Activated CD8-positive, alpha-beta T cell treated with anti-CD3 and anti-CD28 coated beads, Interleukin-2, amount 10 ng/mL, durations not matched to agents 7 days and 5 days (primary cell): ENCODE results near the gene ELL. TPM values are rescaled to one million over a fixed set of nuclear protein-coding genes. Genes with fewer than 3 reads are reported as not detected.

Experiments
- ATAC-seq: fragments of 150-1000 bp; cut with Tn5 transposase; one replicate; pipeline ENCODE4 v1.10.0; 2021; ENCODE audit warnings: moderate library complexity
- CTCF ChIA-PET: fragments of 350-600 bp; sonication (Branson Sonifier 250); formaldehyde crosslinking; loops from one replicate; lab custom pipeline; 2021; ENCODE audit warnings: antibody characterized with exemption; lab: Charles Lee
- POLR2A ChIA-PET: fragments of 350-600 bp; sonication (Branson Sonifier 250); formaldehyde crosslinking; loops from one replicate; lab custom pipeline; 2021; ENCODE audit warnings: antibody characterized with exemption; lab: Charles Lee
- DNase-seq: peaks from one replicate; pipeline ENCODE4 v3.0.0-alpha.2; 2020
- H3K27ac Mint-ChIP-seq: one replicate; pipeline ENCODE4 v1.8.0; 2021; ENCODE audit warnings: mild to moderate bottlenecking, mixed read lengths
- H3K27me3 Mint-ChIP-seq: one replicate; pipeline ENCODE4 v1.8.0; 2021; ENCODE audit warnings: low read depth, mixed read lengths
- H3K36me3 Mint-ChIP-seq: one replicate; pipeline ENCODE4 v1.8.0; 2021; ENCODE audit warnings: low read depth, mixed read lengths
- H3K4me1 Mint-ChIP-seq: one replicate; pipeline ENCODE4 v1.8.0; 2021; ENCODE audit warnings: low read depth, mixed read lengths
- H3K4me3 Mint-ChIP-seq: one replicate; pipeline ENCODE4 v1.8.0; 2021; ENCODE audit warnings: mild to moderate bottlenecking, mixed read lengths
- H3K9me3 Mint-ChIP-seq: one replicate; pipeline ENCODE4 v1.8.0; 2022; ENCODE audit warnings: mixed read lengths; ENCODE audit not compliant: insufficient read depth
- total RNA-seq, 2 experiments: library from RNA; stranded (reverse); gene quantifications; one replicate each; pipeline ENCODE4 v1.2.3, GENCODE V29; 2021

The ELL gene
- total RNA-seq, 2 experiments from 2014 or later = 20.8 to 22.3 TPM

GRCh38 chr19:18466354-18466753, 55.5 kb downstream of the ELL start:
- H3K4me3 Mint-ChIP-seq = no peak overlapping the region
- H3K27ac Mint-ChIP-seq = no peak overlapping the region
- peaks cover 22% of the 10 kb centered on the region for H3K36me3 Mint-ChIP-seq
- no peak for ATAC-seq
- CTCF ChIA-PET = interaction anchor here (0.6 to 1.6 kb wide), 5 partner anchors 8 to 123 kb away, joined by 3 to 5 read pairs (median 3); no protein-coding TSS in a partner anchor
- H3K9me3 Mint-ChIP-seq = no peaks in the 10 kb centered on the region
- POLR2A ChIA-PET = no interaction called here
- H3K4me1 Mint-ChIP-seq = peaks cover 37% of the 10 kb centered on the region
- no peak for DNase-seq
- no peaks in the 10 kb centered on the region for H3K27me3 Mint-ChIP-seq

GRCh38 chr19:18465964-18466339, 55.9 kb downstream of the ELL start:
- CTCF ChIA-PET = interaction anchor here (0.6 to 1.8 kb wide), 5 partner anchors 7 to 124 kb away, joined by 3 to 6 read pairs (median 4); no protein-coding TSS in a partner anchor
- Mint-ChIP-seq H3K4me1 (peaks cover 37% of the 10 kb centered on the region), H3K36me3 (peaks cover 23% of the 10 kb centered on the region), H3K27ac (no peak overlapping the region), H3K27me3 (no peaks in the 10 kb centered on the region), H3K9me3 (no peaks in the 10 kb centered on the region), H3K4me3 (no peak overlapping the region)
- POLR2A ChIA-PET = no interaction called here
- ATAC-seq = no peak
- no peak for DNase-seq

DNA sequence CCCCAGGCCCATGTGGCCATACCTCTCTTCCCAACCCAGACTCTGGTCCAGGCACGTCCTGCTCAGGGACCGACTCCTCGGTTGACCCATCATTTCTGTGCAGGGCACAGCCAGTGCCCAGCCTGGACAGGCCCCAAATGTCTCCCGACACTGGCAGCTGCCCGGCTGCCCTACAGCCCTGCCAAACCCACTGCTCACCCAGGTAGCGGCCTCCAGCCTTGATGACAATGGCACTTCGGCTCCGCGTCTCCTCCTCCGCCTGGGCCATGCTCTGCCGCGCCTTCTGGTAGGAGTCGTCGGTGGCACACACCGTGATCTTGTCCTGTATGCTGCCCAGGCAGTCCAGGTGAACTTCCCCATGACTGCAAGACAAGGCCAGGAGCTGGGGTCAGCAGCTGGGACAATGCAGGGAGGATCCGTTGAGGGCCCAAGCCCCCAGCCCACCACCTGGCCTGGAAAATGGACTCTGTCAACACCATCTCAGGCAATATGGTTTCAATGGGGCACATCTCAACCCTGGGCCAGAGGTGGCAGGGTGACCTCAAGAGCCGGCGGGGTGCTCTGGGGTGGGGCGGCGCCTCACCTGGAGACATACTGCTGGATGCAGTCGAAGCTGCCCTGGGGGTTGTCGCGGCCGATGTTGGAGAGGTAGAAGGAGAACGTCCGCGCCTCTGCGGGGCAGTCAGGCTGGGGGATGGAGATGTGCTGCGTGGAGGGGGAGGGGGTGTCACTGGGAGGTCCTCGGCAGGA, 56.5 kb downstream of the ELL start:
- ChIA-PET POLR2A (no interaction called here), CTCF (interaction anchor here (1.8 kb wide), 1 partner anchor 14 kb away, joined by 6 read pairs; no protein-coding TSS in a partner anchor)
- Mint-ChIP-seq H3K27ac (peak overlapping the region; percentile 75), H3K36me3 (peaks cover 25% of the 10 kb centered on the region), H3K9me3 (no peaks in the 10 kb centered on the region), H3K4me3 (no peak overlapping the region), H3K27me3 (no peaks in the 10 kb centered on the region), H3K4me1 (peaks cover 33% of the 10 kb centered on the region)
- ATAC-seq = no peak
- DNase-seq = no peak

DNA sequence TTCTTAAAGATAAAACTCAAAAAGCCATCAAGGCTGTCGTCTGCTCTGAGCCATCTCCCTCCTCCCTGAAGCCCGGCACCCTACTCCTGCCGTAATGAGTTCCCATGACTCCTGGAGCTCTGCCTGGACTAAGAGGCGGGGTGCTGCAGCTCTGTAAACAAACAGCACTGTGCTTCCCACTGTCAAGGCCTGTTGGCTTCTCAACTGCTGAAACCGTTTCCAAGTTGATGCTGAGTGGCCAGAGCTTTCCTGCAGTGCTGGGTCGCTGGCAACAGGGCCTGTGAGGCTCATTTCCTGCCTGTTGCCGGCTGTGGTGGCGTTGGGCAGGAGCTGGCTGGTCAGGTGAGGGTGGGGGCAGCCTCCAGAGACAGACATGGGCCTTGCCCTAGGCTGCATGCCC, 57.2 kb downstream of the ELL start:
- Mint-ChIP-seq H3K4me1 (peaks cover 27% of the 10 kb centered on the region), H3K27me3 (no peaks in the 10 kb centered on the region), H3K36me3 (peaks cover 21% of the 10 kb centered on the region), H3K9me3 (no peaks in the 10 kb centered on the region), H3K27ac (peak overlapping the region; percentile 75), H3K4me3 (no peak overlapping the region)
- no peak for ATAC-seq
- CTCF ChIA-PET = interaction anchor here (1.8 kb wide), 1 partner anchor 14 kb away, joined by 6 read pairs; no protein-coding TSS in a partner anchor
- POLR2A ChIA-PET = no interaction called here
- DNase-seq = no peak

DNA sequence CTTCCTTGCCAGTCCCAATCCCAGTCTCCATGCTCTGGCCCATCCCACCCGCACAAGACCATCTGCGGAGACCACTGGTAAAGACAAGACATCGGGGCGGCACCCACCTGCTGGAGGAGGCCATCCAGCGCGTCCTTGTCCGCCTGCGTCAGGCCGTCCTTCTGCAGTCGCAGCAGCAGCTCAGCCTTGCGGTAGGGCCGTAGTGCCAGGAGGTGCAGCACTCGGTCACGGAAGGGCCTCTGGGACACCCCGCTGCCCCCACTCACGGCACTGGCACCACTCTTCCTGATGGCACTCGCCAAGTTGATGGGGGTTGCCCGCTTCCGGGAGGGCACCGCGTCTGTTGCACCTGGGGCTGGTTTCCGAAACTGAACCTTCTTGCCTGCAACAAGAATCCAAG, 60.4 kb downstream of the ELL start:
- no peak for ATAC-seq
- POLR2A ChIA-PET = no interaction called here

DNA sequence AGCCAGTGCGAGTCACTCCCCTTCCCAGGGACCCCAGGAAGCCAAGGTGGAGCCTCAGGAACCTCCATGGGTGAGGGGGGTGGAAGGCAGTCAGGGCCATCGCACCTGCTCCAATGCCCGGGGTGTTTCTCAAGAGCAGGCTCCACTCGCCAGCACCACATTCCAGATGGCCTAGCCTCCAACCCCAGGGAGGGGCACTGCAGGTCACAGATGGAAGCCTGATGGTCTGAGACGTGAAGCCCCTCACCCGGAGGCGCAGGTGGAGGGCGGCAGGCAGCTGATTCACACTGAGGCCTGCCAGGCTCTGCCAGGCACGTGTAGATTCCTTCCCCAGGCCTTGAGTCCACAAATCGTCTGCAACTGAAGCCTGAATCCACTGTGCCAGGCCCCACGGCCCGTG, 61.0 kb downstream of the ELL start:
- ATAC-seq = no peak
- no peak for DNase-seq
- Mint-ChIP-seq H3K27ac (no peak overlapping the region), H3K4me1 (peaks cover 20% of the 10 kb centered on the region), H3K4me3 (no peak overlapping the region), H3K9me3 (no peaks in the 10 kb centered on the region), H3K27me3 (no peaks in the 10 kb centered on the region), H3K36me3 (peaks cover 24% of the 10 kb centered on the region)
- ChIA-PET POLR2A (no interaction called here), CTCF (interaction anchor here (0.9 to 2.0 kb wide), 10 partner anchors 10 to 386 kb away, joined by 3 to 17 read pairs (median 5); partner anchors contain the start of gene SSBP4)

More for the DNA sequence above, 60.4 kb downstream of the ELL start:
- Mint-ChIP-seq H3K4me1 (peaks cover 20% of the 10 kb centered on the region), H3K27ac (no peak overlapping the region), H3K36me3 (peaks cover 24% of the 10 kb centered on the region), H3K4me3 (no peak overlapping the region), H3K27me3 (no peaks in the 10 kb centered on the region), H3K9me3 (no peaks in the 10 kb centered on the region)
- CTCF ChIA-PET = interaction anchor here (0.7 to 2.0 kb wide), 20 partner anchors 8 to 386 kb away, joined by 3 to 17 read pairs (median 4); partner anchors contain the start of genes ELL and SSBP4
- no peak for DNase-seq

DNA sequence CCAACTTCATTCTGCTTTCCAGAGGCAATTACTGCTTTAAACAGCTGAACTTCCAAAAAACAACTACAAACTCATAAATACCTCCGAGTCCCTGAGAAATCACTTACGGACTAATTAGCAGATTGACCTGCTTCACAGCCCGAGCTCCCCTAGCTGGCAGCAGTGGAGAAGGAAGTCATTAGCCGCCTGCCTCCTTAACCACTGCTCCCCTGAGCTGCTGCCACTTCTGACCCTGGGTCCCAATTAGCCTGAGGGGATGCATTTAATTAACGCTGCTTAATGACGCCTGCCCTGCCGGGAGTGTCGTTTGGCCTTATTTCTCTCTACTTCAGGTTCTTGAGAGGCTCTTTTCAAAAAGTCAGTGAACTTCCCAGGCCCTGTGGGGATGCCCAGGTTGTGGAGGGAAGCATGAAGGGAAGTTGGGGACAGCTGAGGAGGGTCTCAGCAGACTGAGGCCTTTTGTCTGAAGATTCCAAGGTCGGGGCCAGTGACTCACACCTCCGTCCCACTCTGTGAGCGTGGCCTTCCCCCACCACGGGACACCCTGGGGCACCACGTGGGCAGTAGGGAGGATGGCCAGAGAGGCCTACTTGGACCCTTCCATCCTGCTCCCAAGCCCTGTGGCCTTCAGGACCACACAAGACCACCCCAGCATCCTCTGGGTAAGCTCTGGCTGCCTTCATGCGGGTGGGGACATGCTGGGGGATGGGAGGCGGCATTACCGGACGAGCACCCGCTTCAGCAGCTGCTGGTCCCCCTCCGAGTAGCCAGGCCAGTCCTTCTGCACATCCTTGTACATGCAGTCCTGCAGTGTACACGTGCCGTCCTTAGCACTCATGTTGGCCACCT, 64.2 kb downstream of the ELL start:
- ATAC-seq (no peak), DNase-seq (no peak)
- H3K36me3 Mint-ChIP-seq = peaks cover 17% of the 10 kb centered on the region
- ChIA-PET POLR2A (interaction anchor here (1.0 kb wide), 1 partner anchor 15 kb away, joined by 3 read pairs; no protein-coding TSS in a partner anchor), CTCF (interaction anchor here (1.0 to 3.2 kb wide), 3 partner anchors 9 to 114 kb away, joined by 4 to 9 read pairs (median 5); partner anchors contain the start of gene UBA52)
- no peak overlapping the region for H3K4me3 Mint-ChIP-seq
- no peak overlapping the region for H3K27ac Mint-ChIP-seq
- no peaks in the 10 kb centered on the region for H3K27me3 Mint-ChIP-seq
- H3K9me3 Mint-ChIP-seq = no peaks in the 10 kb centered on the region
- H3K4me1 Mint-ChIP-seq = peaks cover 5% of the 10 kb centered on the region

DNA sequence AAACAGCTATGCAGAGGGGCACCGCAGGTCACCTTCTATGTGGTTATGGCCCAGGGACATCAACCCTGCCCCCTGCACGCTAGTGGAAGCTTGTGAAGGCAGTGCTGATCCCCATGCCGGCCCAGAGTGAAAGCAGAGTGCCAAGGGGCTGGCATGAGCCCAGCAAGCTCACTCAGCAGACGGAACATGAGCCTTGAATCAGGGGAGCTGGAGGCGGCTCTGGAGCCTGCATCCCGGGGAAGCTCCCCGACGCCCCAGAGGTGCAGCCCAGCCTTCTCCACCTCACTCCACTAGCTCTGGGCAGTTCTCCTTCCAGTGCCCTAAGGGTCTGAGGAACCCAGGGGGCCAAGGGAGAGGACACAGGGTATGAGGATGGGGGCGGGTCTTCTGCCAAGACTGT, 64.9 kb downstream of the ELL start:
- DNase-seq (no peak), ATAC-seq (no peak)
- Mint-ChIP-seq H3K9me3 (no peaks in the 10 kb centered on the region), H3K4me1 (peaks cover 3% of the 10 kb centered on the region), H3K27me3 (no peaks in the 10 kb centered on the region), H3K4me3 (no peak overlapping the region), H3K27ac (no peak overlapping the region), H3K36me3 (peaks cover 18% of the 10 kb centered on the region)
- CTCF ChIA-PET = interaction anchor here (1.6 to 3.2 kb wide), 2 partner anchors 12 to 114 kb away, joined by 4 to 9 read pairs; partner anchors contain the start of gene UBA52
- POLR2A ChIA-PET = interaction anchor here (1.0 kb wide), 1 partner anchor 14 kb away, joined by 3 read pairs; no protein-coding TSS in a partner anchor

DNA sequence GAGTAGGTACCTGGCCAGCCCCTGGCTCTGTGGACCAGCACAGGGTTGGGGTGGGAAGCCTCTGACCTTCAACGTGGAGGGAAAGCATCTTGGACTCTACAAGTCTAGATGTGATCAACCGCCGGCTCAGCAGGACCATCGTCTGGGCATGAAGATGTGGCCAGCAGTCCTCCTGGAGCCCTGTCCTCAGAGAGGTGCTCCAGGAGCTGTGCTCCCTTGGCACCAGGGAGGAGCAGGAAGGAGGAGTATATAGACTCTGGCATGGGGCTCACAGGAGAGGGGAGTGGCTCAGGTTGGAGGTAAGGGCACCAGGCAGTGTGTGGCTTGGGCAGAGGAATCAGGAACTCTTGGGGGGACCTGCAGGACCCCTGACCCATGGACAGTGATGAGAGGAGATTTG, 65.6 kb downstream of the ELL start:
- H3K4me3 Mint-ChIP-seq = no peak overlapping the region
- DNase-seq (no peak), ATAC-seq (no peak)
- no peaks in the 10 kb centered on the region for H3K9me3 Mint-ChIP-seq
- peaks cover 12% of the 10 kb centered on the region for H3K36me3 Mint-ChIP-seq
- H3K27ac Mint-ChIP-seq = no peak overlapping the region
- no peaks in the 10 kb centered on the region for H3K27me3 Mint-ChIP-seq
- ChIA-PET POLR2A (no interaction called here), CTCF (interaction anchor here (1.6 to 3.2 kb wide), 2 partner anchors 13 to 115 kb away, joined by 4 to 9 read pairs; partner anchors contain the start of gene UBA52)
- no peaks in the 10 kb centered on the region for H3K4me1 Mint-ChIP-seq

- ATAC-seq (no peak), DNase-seq (no peak)
- Mint-ChIP-seq H3K27me3 (no peaks in the 10 kb centered on the region), H3K4me1 (peaks cover 2% of the 10 kb centered on the region), H3K27ac (no peak overlapping the region), H3K36me3 (peaks cover 11% of the 10 kb centered on the region), H3K9me3 (no peaks in the 10 kb centered on the region), H3K4me3 (no peak overlapping the region)
- ChIA-PET POLR2A (no interaction called here), CTCF (interaction anchor here (0.9 to 1.8 kb wide), 4 partner anchors 9 to 466 kb away, joined by 3 to 12 read pairs (median 4); partner anchors contain the start of genes COPE and DDX49)
Observed at GRCh38 chr19:18453269-18454024, 68.4 kb downstream of the ELL start.

GRCh38 chr19:18452386-18452785, 69.5 kb downstream of the ELL start:
- Mint-ChIP-seq H3K4me1 (peaks cover 2% of the 10 kb centered on the region), H3K27me3 (no peaks in the 10 kb centered on the region), H3K36me3 (peaks cover 14% of the 10 kb centered on the region), H3K4me3 (no peak overlapping the region), H3K27ac (no peak overlapping the region), H3K9me3 (no peaks in the 10 kb centered on the region)
- DNase-seq = no peak
- ATAC-seq = no peak
- ChIA-PET POLR2A (interaction anchor here (0.8 kb wide), 1 partner anchor 120 kb away, joined by 3 read pairs; the partner anchor contains the start of gene UBA52), CTCF (interaction anchor here (1.3 to 2.6 kb wide), 7 partner anchors 9 to 224 kb away, joined by 3 to 17 read pairs (median 7); partner anchors contain the start of gene TMEM59L)
